Embryonic facial prominence (tissue), 1 donor: ENCODE data around the gene SNTG2.

Experiments used
- DNase-seq: peaks from one replicate; pipeline ENCODE4 v3.0.0-alpha.2; 2016; ENCODE audit errors: extremely low spot score

Gene SNTG2

GRCh38 chr2:1310866-1311265 is 360.2 kb downstream of the SNTG2 start:
- DNase-seq: no peak

GRCh38 chr2:1313240-1313924 is 362.7 kb downstream of the SNTG2 start:
- no peak for DNase-seq

GRCh38 chr2:1314254-1314653 is 363.6 kb downstream of the SNTG2 start:
- DNase-seq: no peak

- DNase-seq: no peak
These were observed 367.8 kb downstream of the SNTG2 start for GRCh38 chr2:1318366-1319009.

- no peak for DNase-seq
These were observed 368.7 kb downstream of the SNTG2 start for GRCh38 chr2:1319393-1319792.

- DNase-seq: no peak
These were observed 370.7 kb downstream of the SNTG2 start for GRCh38 chr2:1321321-1321720.

GRCh38 chr2:1324884-1325283 is 374.2 kb downstream of the SNTG2 start:
- DNase-seq: no peak

- no peak for DNase-seq
These were observed 378.0 kb downstream of the SNTG2 start for GRCh38 chr2:1328684-1329083.

GRCh38 chr2:1339388-1340140 is 388.9 kb downstream of the SNTG2 start:
- DNase-seq: no peak

- no peak for DNase-seq
These were observed 389.5 kb downstream of the SNTG2 start for GRCh38 chr2:1340141-1340512.

- DNase-seq: no peak
These were observed 390.9 kb downstream of the SNTG2 start for GRCh38 chr2:1341404-1342120.

- no peak for DNase-seq
These were observed 398.1 kb downstream of the SNTG2 start for GRCh38 chr2:1348789-1349188.

GRCh38 chr2:1350111-1350510 is 399.5 kb downstream of the SNTG2 start:
- DNase-seq: no peak

GRCh38 chr2:1353124-1353523 is 402.5 kb downstream of the SNTG2 start:
- no peak for DNase-seq

- DNase-seq: no peak
These were observed 402.9 kb downstream of the SNTG2 start for GRCh38 chr2:1353543-1353942.

GRCh38 chr2:1360144-1360543 is 409.5 kb downstream of the SNTG2 start:
- no peak for DNase-seq

GRCh38 chr2:1360557-1361250 is 410.1 kb downstream of the SNTG2 start:
- no peak for DNase-seq

GRCh38 chr2:1363367-1363766 is 412.7 kb downstream of the SNTG2 start:
- no peak for DNase-seq

- no peak for DNase-seq
These were observed 416.0 kb downstream of the SNTG2 start for GRCh38 chr2:1366546-1367134.

GRCh38 chr2:1367601-1368000 is 417.0 kb downstream of the SNTG2 start:
- no peak for DNase-seq

GRCh38 chr2:1369905-1370304 is 419.3 kb downstream of the SNTG2 start:
- DNase-seq: no peak
